ENCODE results near the gene ITPR2.
"Not testable (repeated sequence)": the region's sequence is repeated elsewhere in the genome, so short reads cannot be mapped to it uniquely, and the experiment has no call there.

Gene ITPR2

DNA sequence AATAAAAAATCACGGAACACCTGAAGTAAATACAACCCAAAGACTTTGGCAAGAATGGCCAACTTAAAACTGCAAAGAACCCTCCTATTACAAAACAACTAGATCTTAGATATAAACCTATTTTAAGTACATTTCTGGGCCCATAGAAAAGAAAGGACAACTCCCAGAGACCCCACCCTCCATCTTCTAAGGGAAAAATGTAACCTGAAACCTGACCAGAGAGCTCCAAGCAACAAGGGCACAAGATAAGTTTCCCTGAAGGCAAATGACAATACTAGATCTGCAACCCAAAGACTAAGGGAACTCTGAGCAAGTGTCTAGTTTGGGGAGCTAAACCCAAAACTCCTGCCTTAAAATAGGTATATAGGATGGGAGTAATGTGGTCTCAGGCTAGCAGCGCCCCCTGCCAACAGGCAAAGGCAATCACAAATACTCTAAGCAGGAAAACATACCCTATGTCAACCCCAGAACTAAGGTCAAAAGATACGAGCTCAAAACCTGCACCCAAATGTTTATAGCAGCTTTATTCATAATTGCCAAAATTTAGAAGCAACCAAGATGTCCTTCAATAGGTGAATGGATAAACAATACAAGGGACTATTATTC is 218.9 kb downstream of the ITPR2 start:
- DNase-seq: peak; percentile 35

DNA sequence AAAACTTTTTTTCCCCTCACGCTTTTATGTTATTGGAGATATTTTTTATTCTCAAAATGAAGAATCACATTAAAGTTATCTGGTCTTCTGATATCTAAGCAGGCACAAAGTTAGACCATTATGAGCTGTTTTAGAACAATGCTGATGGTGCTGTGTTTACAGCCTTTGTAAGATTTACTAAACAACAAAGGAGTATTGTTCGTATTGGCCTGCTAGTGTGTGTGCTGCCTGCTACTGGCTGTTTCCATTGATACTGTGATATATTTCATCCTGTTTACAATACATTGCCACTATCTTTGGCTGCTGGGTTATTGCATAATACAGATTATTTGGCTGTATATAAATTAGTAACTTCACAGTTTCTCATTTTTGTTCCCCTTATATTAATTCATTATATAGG is 220.8 kb downstream of the ITPR2 start:
- DNase-seq: no peak

DNA sequence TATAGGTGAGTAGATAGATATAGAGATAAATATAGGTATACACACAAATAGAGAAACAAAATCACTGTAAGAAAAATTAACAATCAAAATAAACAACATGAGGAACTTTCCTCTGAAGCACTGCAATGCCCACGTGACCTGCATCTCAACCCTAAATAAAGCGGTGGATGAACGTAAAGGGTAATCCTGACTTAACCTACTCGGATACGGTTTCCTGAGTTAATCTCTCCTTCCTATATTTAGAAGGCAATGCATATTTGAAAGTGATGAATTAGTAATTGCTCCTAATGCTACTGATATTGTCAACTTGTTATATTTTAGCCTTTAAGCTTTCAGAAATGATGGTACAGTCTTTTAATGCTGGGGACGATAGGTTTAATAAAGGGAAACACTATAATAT is 221.4 kb downstream of the ITPR2 start:
- no peak for DNase-seq

DNA sequence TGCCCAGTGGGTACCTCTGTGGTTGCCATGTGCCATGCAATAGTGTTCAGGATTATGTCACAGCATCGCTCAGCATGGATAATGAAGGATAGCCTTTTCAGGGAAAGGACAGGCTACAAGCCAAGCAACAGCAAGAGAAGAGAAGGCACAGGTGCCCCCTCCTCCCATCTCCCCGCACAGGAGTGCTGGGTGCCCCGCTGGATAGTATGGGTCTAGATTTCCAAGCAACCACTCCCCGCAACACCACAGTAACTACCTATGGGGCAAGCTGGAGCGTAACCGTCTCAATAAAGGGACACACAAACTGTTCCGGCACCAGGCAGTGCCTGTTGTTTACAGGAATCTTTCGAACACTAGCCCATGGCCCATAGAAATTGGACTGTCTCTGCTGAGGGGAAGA is 222.2 kb downstream of the ITPR2 start:
- no peak for DNase-seq

- DNase-seq: no peak
These were observed 223.0 kb downstream of the ITPR2 start for GRCh38 chr12:26609986-26610385.

DNA sequence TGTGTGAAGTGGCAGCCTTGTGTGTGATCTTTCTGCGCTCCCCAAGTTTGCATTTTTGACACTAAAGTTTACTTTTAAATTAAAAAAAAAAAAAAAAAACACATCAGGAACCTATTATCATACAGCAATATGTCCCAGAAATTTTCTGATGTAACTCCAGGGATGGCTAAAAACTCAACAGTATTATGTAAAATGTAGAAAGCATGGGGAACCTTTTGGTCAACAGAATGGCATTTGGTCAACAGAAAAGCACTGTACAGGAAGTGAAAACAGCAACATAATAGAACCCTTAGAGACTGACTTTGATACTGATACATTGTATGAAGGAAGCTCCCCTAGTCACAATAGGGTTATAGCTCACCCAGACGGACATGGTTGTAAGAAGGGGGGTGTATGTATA is 224.3 kb downstream of the ITPR2 start:
- no peak for DNase-seq

- DNase-seq: no peak
These were observed 224.7 kb downstream of the ITPR2 start for GRCh38 chr12:26608273-26608672.

GRCh38 chr12:26606911-26607310 is 226.1 kb downstream of the ITPR2 start:
- DNase-seq: no peak

GRCh38 chr12:26604813-26605212 is 228.2 kb downstream of the ITPR2 start:
- DNase-seq: not testable (repeated sequence)

DNA sequence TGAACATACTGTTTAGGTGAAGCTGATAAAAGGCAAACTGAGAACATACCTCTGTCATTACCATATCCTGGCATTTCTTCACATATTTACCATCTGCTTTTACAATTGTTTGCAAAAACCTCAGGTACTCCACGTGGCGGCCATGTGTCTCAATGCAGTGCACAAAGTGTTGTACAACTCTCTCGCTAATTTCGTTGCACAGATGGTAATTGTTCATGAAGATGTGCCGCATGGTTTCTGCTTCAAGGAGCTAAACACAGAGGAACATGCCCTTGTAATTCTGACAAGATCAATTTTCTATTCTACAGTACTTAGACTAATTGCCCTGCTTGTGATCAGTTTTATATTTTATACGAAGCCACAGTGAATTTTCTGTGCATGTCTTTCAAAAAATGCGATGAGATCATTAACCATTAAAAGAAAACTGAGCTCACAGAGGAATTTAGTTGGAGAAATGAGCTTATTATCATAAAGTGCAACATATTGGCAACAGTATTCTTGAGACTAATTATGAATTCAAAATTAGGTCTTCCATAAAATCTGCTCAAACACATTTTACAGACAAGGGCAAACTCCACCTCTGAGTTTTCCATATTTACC is 233.8 kb downstream of the ITPR2 start:
- no peak for DNase-seq

DNA sequence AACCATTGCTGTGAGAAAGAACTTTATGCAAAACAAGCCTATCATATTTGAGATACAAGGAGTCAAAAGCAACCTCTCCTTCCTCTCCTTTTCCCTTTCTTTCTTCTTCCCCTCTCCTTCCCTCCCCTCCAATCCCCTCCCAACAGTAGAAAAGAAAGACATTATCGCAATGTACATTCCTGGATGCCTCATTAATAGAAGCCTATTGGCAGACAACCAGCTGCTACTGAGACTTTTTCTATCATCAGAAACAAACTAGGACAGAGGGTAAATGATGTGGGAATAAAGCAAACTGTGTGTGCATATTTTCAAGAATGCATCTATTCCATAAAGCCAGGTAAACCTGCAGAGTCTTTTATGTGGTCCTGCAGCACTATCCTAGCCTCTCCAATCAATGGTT is 237.2 kb downstream of the ITPR2 start:
- DNase-seq: no peak

DNA sequence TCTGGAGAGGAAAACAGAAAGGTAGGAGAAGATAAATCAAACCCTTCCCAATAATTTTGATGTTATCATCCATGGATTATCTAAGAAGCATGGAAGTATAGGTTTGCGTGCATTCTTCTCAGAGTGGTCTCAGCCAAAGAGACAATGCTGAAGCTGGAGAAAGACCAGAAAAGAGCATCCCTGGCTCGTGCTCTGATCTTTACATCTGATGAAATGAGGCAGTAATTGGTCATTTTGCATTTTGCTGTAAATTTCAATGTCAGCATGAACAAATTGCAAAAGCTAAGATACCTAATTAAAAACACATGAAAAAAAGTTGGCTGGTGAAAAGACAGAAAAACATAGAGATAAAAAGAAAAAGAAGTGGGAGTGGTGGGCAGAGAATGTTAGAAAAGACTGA is 252.4 kb downstream of the ITPR2 start:
- no peak for DNase-seq

DNA sequence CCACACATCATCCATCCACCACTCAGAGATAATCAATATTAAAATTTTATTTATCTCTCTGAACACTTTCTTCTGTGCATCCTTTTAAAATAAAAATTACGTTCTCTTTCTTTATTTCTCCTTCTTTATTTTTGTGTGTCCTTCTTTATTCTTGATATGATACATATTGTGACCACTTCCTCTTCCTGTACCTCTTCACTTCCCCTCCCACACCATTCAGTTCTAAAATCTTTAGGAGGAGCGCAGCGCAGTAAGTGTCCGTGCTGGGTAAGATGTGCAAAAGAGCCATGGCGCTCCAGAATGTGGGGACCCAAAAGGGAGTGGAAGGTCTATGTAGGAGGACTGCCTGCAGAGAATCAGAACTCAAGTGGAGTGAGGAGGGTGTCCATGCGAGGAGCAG is 256.7 kb downstream of the ITPR2 start:
- DNase-seq: no peak

GRCh38 chr12:26573225-26573909 is 259.6 kb downstream of the ITPR2 start:
- no peak for DNase-seq

- DNase-seq: no peak
These were observed 260.9 kb downstream of the ITPR2 start for GRCh38 chr12:26572137-26572536.

GRCh38 chr12:26571560-26571959 is 261.4 kb downstream of the ITPR2 start:
- DNase-seq: no peak

DNA sequence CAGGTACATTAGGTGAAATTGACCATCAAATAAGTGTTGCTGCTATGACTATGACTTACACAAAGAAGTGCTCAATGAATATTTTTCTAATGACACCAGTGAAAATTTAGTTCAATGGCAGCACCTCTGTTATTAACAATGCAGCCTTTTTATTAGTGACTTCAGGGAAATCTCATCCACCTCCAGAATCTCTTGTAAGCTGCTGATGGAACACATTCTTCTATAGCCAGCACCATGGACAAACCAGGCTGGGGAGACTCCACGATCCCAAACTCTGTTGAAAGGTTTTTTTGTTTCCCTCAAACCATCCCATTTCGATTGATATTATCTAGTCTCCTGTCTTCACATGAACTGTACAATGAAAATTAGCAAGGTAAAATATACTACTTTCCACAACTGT is 265.9 kb downstream of the ITPR2 start:
- DNase-seq: no peak

DNA sequence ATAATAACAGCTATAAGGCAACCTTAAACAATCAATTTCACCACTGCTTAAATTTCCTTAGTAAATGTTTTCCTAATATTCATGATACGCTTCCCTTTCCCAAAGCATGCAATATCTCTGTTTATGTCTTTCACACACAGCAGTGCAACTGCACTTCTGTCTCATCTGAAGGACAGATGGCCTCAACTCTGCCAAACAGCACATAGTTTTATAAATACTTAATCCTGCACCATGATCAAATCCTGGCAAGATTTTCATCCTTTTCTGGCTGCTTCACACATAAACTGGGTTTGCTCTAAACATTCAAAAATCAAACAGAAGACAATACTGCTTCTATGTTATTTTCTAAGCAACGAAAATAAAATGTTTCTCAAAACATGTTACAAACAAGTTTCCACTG is 266.3 kb downstream of the ITPR2 start:
- DNase-seq: no peak

DNA sequence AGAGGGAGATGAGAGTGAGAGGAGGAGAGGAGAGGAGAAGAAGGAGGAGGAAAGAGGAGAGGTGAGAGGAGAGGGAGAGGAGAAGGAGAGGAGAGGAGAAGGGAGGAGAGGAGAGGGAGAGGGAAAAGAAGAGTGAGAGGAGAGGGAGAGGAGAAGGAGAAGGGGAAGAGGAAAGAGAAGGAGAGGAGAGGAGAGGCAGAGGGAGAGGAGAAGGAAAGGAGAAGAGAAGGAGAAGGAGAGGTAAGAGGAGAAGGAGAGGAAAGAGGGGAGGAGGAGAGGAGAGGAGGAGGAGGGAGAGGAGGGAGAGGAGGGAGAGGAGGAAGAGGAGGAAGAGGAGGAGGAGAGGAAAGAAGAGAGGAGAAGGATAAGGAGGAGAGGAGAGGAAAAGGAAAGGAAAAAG is 266.8 kb downstream of the ITPR2 start:
- DNase-seq: no peak

GRCh38 chr12:26564391-26564790 is 268.6 kb downstream of the ITPR2 start:
- DNase-seq: no peak

- DNase-seq: no peak
These were observed 269.4 kb downstream of the ITPR2 start for GRCh38 chr12:26563552-26563951.

- no peak for DNase-seq
These were observed 275.7 kb downstream of the ITPR2 start for GRCh38 chr12:26557326-26557725.

DNA sequence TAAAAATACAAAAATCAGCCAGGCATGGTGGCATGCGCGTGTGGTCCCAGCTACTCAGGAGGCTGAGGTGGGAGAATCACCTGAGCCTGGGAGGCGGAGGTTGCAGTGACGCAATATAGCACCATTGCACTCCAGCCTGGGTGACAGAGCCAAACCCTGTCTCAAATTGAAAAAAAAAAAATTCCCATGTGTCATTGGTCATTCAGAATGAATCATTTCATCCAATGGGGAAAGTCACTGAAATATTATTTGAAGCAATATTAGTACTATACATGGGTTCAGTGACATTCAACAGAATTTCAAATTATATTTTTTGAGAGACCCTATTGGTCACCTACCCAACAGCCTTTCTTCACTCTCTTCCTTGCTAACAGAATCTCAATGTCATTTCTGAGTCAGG is 276.1 kb downstream of the ITPR2 start:
- no peak for DNase-seq

GRCh38 chr12:26555139-26555538 is 277.9 kb downstream of the ITPR2 start:
- no peak for DNase-seq

GRCh38 chr12:26554332-26554731 is 278.7 kb downstream of the ITPR2 start:
- no peak for DNase-seq

Measured in NCI-H146 (cell line).